Stomach (tissue), 4 donors: Measurements from ENCODE around the gene CYSLTR2.

Experiments used
- CTCF ChIP-seq, 7 experiments: fragments of 450-650 bp in 4 of 7; fragments of 200-600 bp in 3 of 7; sonication (generic) in 3 of 7; IDR thresholded peaks; one replicate each; pipeline ENCODE4 v1.5.1; 2016 to 2019; ENCODE audit warnings: antibody characterized with exemption in 7 of 7, control low read depth in 2 of 7, mild to moderate bottlenecking in 1 of 7
- EP300 ChIP-seq: sonication (generic); formaldehyde crosslinking; IDR thresholded peaks from one replicate; pipeline ENCODE4 v1.6.1; 2017; ENCODE audit warnings: antibody characterized with exemption

- TF ChIP-seq EP300 (no peak), CTCF (IDR thresholded peaks at IDR 0.05) (no peak)
Measured at GRCh38 chr13:48655291-48655690, 1.6 kb downstream of the CYSLTR2 start.
